IPS DF 4.7 (cell line): ENCODE data around the gene DAB1.

Source experiments
- DNase-seq: peaks from one replicate; pipeline ENCODE4 v3.0.0-alpha.2; 2013; ENCODE audit warnings: low spot score; ENCODE audit errors: extremely low read depth

DAB1 gene

DNA sequence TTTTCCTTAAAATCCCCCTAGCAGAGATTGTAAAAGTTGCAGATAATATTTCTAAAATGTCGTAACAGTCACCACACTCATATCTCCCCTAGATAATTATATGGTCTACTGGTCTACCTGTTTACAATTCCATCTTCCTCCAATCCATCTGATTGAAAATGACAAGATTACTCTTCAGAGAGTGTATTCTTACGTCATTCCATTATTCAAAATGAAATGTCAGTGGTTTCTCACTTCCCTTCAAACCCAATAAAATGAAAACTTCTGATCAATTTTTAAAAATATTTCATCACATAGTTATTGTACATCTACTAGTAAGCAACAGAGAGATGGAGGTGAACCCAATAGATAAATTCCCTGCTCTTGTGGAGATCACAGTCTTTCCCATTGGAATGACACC is 255.9 kb downstream of the DAB1 start:
- no peak for DNase-seq

- DNase-seq, result no peak
Measured at GRCh38 chr1:57165546-57165945, 258.3 kb downstream of the DAB1 start.

GRCh38 chr1:57164584-57164983 is 259.3 kb downstream of the DAB1 start:
- no peak for DNase-seq

DNA sequence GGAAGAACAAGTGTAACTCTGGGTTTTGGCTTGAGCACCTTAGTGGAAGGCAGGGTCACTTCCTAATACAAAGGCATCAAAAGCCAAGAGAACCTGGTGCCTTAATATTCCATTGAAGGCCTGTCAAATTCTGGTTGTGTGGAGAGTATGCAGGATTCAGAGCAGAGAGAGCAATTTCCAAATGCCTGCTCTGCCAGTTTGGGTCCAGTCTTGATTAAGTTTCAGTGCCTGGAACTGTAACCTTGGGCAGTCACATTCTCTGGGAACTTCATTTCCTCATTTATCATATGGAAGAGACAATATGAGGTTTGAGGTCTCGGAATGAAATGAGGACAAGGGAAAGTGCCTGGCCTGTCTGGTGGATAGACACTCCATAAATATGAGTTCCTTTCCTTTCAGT is 260.1 kb downstream of the DAB1 start:
- DNase-seq, result no peak

GRCh38 chr1:57163325-57163724 is 260.5 kb downstream of the DAB1 start:
- DNase-seq, result no peak

- DNase-seq, result no peak
Measured at GRCh38 chr1:57162607-57163261, 261.1 kb downstream of the DAB1 start.

GRCh38 chr1:57160594-57160993 is 263.3 kb downstream of the DAB1 start:
- no peak for DNase-seq

- no peak for DNase-seq
Measured at GRCh38 chr1:57158604-57158998, 265.3 kb downstream of the DAB1 start.

- no peak for DNase-seq
Measured at GRCh38 chr1:57157818-57158603, 265.8 kb downstream of the DAB1 start.

DNA sequence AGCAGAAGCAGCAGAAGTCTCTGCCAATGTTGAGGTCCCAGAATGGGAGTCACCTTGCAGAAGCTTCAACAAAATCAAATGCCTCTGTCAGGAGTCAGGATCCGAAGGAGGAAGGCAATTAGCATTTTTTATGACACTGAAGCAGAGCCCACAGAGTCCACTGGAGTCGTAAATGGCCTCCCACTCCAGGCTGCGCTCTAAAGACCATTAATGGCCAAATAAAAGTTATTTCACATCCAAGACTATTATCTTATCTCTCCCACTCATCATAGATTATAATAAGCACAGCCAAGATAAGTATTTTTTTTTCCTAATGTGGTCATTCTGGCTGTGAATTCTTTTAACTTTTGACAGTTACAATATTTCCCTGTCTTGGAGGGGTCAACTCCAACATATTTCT is 267.0 kb downstream of the DAB1 start:
- no peak for DNase-seq

- no peak for DNase-seq
Measured at GRCh38 chr1:57146100-57146499, 277.8 kb downstream of the DAB1 start.

DNA sequence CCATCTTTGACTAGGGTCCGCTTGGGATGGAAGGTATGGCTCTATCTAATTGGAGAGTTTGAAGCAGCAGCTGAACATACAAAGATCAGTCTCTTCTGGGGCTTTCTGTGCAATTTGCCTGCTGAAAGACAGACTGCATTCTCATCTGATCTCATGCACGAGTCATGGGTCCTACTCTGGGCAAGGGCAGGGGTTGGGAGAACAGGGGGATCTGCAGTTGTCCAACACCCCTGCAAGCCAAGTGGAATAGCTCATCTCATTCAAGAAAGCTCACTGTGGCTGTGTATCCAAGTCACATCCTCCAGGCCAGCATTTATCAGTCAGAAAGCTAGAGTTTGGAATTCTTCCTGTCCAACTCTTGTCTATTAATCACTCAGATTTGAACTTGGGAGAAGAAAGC is 280.9 kb downstream of the DAB1 start:
- no peak for DNase-seq

DNA sequence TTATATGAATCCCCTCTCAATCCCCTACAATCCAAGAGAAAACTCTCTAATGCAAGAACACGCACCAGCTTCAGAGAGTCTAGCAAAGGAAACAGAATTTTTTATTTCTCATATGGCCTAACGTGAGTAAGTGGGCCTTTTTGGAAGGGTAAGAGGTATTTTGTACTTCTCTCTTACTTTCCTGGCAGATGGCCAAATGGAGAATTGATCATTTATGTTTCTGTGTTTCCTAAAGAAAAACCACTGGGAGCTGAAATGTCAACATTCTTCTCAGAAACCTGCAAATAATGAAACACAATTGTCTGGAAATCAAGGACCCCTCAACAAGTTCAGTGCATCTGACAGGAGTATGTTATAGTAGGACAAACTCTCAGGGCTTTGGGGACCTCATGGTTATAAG is 281.7 kb downstream of the DAB1 start:
- no peak for DNase-seq

- no peak for DNase-seq
Measured at GRCh38 chr1:57138432-57139078, 285.3 kb downstream of the DAB1 start.

DNA sequence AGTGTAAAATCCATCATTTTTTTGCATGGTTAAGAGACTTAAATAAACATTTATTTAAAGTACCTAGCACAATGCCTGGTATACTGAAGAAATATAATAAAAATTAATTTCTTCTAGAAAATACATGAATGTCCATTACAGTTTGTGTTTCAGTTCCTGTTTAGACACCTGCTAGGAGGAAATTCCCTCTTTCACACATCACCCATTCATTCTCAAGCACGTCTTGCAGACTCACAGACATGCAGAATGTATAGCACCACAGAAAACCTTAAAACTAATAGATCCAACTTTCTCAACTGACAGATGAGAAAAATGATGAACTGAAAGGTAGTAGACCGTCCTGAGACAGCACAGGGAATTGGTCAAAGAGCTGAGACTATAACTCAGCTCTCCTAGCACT is 285.9 kb downstream of the DAB1 start:
- no peak for DNase-seq

- no peak for DNase-seq
Measured at GRCh38 chr1:57134803-57135202, 289.1 kb downstream of the DAB1 start.

DNA sequence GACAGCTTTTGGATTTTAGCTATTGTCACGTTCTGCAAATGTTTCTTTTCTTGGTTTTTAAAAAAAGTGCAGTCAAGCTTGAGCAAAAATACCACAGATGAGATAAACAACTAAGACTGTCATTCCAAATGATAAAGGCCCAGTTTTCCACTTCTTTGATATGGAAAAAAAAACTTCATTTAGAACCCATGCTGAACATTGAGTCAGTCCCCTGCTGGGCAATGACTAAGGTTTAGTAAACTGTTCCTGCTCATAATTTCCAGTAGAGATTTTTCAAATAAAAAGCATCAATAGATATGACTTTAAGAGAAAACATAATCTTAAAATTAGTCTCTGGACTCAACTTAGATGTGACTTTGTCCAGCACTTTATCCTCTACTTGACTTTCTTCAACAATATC is 290.2 kb downstream of the DAB1 start:
- DNase-seq, result no peak

DNA sequence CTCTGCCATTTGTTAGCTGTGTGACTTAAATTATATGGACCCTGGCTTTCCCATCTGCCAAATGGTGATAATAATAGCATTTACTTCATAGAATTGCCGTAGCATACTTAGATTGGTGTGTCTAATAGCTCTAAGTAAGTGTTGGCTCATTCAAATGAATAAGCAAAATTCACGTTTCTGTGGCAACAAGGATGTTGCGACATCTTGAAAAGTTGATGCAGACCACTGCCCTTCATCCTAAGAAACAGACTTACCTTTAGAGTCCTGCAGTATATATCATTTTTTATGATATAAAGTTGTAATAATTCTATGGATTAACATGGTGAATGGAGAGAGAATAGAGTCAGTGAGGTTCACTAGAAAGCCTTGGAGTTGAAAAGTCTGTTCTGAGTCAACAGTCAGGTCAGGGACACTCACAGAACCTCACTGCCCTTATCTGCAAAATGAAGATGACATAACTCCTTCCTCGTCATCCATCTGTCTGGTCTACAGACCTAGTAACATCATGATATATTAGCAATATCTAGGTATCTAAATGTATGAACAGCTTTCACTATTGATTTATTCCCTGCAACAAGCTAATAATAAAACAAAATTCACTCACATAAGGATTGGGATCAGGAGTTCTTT is 290.8 kb downstream of the DAB1 start:
- no peak for DNase-seq

- DNase-seq, result no peak
Measured at GRCh38 chr1:57131701-57132394, 292.0 kb downstream of the DAB1 start.

GRCh38 chr1:57131257-57131656 is 292.6 kb downstream of the DAB1 start:
- DNase-seq, result no peak

DNA sequence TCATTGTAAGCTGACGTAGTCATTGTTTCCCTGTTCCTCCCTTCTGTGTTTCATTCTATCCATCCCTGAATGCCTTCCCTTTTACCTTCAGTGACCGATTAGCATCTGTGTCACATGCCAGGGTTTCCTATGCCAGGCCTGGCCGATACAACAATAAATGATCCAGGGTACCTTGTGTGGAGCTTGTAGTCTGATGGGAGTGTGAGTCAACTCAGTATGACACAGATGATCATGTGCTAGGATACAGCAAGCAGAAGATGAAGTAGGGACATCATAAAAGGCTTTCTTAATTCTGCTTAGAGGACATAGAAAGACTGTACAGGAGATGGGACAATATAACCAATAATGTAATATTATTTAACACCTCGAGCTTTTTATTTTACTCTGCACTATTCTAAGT is 294.0 kb downstream of the DAB1 start:
- DNase-seq, result no peak

- no peak for DNase-seq
Measured at GRCh38 chr1:57127976-57128375, 295.9 kb downstream of the DAB1 start.
